Right atrium auricular region (tissue), 2 donors: ENCODE results near the gene KRTAP5-10. TPM values are rescaled to one million over a fixed set of nuclear protein-coding genes. Genes with fewer than 3 reads are reported as not detected.
"Not testable (repeated sequence)": the region's sequence is repeated elsewhere in the genome, so short reads cannot be mapped to it uniquely, and the experiment has no call there.

Experiments used
- DNase-seq: peaks from one replicate; pipeline ENCODE4 v3.0.0-alpha.2; 2019; ENCODE audit warnings: low spot score
- H3K27ac ChIP-seq, 2 donors: fragments of 200-600 bp; sonication (generic); 1 replicate in 1 of 2; 2 replicates in 1 of 2; pipeline ENCODE4 v1.5.1; 2016 to 2019
- H3K27me3 ChIP-seq, 2 donors: fragments of 200-600 bp; sonication (generic); one replicate each; pipeline versions ENCODE4 v1.5.1 to v1.6.0; 2017 to 2019
- H3K36me3 ChIP-seq: fragments of 200-600 bp; sonication (generic); one replicate; pipeline ENCODE4 v1.5.1; 2016
- H3K4me1 ChIP-seq, 2 donors: fragments of 200-600 bp; sonication (generic); one replicate each; pipeline versions ENCODE4 v1.5.1 to v1.6.0; 2017 to 2019
- H3K4me3 ChIP-seq, 2 donors: fragments of 200-600 bp; sonication (generic); 1 replicate in 1 of 2; 2 replicates in 1 of 2; pipeline ENCODE4 v1.5.1; 2017 to 2019; ENCODE audit warnings: mild to moderate bottlenecking in 1 of 2, moderate library complexity in 1 of 2
- H3K9me3 ChIP-seq, 2 donors: fragments of 200-600 bp; sonication (generic); one replicate each; pipeline ENCODE4 v1.5.1; 2019
- total RNA-seq, 2 donors: library from RNA; depleted of rRNA; stranded (reverse); fragments of >200 nt; gene quantifications; one replicate each; pipeline ENCODE4 v1.1.0, GENCODE V29; 2016
- TF ChIP-seq, protein P1 (sequence below), 2 donors: fragments of 200-600 bp; sonication (generic); IDR thresholded peaks; one replicate each; pipeline ENCODE4 v1.5.1; 2019; ENCODE audit warnings: antibody characterized with exemption in 2 of 2

Gene KRTAP5-10
- total RNA-seq, 2 donors from 2014 or later, result not detected

DNA sequence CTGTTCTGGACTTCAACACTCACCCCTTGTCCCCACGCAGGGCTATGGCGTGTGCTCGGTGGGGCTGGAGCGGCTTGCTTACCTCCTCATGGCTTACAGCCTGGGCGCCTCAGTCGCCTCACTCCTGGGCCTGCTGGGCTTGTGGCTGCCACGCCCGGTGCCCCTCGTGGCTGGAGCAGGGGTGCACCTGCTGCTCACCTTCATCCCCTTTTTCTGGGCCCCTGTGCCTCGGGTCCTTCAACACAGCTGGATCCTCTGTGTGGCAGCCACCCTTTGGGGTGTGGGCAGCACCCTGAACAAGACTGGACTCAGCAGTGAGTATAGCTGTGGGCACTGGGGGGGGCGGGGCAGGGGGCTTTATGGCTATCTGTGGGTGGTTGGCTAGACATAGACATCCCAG is 37.9 kb downstream of the KRTAP5-10 start:
- H3K36me3 ChIP-seq, H3K4me1 ChIP-seq, H3K9me3 ChIP-seq, H3K27ac ChIP-seq, DNase-seq, H3K4me3 ChIP-seq, H3K27me3 ChIP-seq: not testable (repeated sequence)

DNA sequence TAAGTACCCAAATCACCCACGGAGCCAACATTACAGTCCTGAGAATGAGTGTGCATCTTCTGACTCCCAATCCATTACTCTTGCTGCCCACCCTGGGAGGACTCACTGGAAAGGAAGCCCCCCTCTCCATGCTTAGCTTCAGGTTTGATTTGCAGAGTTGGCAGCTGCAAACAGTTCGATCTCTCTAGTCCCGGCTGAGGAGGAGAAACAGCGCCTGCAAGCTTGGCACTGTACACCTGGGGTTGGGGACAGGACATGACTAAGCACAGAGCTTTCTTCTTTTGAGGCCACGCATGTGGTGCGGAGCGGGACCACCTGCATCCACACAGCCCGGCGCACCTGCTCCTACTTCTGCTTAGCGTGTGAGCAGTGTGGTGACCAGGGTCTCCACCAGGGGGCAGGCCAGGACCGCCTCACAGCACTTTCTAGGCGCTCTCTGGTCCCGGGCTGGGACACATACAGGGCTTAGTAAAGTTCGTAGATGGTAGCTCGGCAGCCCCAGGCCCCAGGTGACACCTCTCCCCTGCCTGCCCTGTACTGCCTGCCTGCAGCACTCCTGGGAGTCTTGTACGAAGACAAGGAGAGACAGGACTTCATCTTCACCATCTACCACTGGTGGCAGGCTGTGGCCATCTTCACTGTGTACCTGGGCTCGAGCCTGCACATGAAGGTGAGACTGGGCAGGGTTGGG is 39.6 kb downstream of the KRTAP5-10 start:
- H3K27ac ChIP-seq, H3K36me3 ChIP-seq, DNase-seq, H3K4me1 ChIP-seq, H3K27me3 ChIP-seq, H3K9me3 ChIP-seq, H3K4me3 ChIP-seq: not testable (repeated sequence)
- TF ChIP-seq, protein P1, sequence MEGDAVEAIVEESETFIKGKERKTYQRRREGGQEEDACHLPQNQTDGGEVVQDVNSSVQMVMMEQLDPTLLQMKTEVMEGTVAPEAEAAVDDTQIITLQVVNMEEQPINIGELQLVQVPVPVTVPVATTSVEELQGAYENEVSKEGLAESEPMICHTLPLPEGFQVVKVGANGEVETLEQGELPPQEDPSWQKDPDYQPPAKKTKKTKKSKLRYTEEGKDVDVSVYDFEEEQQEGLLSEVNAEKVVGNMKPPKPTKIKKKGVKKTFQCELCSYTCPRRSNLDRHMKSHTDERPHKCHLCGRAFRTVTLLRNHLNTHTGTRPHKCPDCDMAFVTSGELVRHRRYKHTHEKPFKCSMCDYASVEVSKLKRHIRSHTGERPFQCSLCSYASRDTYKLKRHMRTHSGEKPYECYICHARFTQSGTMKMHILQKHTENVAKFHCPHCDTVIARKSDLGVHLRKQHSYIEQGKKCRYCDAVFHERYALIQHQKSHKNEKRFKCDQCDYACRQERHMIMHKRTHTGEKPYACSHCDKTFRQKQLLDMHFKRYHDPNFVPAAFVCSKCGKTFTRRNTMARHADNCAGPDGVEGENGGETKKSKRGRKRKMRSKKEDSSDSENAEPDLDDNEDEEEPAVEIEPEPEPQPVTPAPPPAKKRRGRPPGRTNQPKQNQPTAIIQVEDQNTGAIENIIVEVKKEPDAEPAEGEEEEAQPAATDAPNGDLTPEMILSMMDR (IDR thresholded peaks at IDR 0.05), result peak in 1 of 2 donors; percentile 49

DNA sequence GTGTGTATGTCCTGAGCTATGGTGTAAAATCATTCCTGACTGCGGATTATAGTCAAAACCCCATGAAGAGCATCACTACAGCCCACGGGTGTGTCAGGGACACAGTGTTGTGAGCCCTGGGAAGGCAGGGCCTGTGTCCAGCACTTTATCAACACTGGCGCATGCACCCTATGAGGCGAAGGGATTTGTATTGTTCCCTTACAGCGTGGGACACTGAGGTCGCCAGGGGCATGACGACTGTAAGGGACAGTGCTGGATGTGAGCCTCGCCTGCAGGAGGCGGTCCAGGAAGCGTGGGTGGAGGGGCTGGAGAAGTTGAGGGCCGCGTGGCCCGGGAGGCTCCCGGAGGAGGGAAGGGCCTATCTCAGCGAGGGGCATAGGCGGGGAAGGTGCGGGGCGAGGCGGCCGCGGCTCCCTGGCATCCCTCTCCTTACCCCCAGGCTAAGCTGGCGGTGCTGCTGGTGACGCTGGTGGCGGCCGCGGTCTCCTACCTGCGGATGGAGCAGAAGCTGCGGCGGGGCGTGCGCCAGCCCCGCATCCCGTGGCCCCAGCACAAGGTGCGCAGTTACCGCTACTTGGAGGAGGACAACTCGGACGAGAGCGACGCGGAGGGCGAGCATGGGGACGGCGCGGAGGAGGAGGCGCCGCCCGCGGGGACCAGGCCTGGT is 41.6 kb downstream of the KRTAP5-10 start:
- peak overlapping the region in 1 of 2 donors; percentile 22 for H3K4me3 ChIP-seq
- not testable (repeated sequence) for H3K9me3 ChIP-seq, H3K27me3 ChIP-seq, H3K27ac ChIP-seq, H3K36me3 ChIP-seq, H3K4me1 ChIP-seq, DNase-seq

DNA sequence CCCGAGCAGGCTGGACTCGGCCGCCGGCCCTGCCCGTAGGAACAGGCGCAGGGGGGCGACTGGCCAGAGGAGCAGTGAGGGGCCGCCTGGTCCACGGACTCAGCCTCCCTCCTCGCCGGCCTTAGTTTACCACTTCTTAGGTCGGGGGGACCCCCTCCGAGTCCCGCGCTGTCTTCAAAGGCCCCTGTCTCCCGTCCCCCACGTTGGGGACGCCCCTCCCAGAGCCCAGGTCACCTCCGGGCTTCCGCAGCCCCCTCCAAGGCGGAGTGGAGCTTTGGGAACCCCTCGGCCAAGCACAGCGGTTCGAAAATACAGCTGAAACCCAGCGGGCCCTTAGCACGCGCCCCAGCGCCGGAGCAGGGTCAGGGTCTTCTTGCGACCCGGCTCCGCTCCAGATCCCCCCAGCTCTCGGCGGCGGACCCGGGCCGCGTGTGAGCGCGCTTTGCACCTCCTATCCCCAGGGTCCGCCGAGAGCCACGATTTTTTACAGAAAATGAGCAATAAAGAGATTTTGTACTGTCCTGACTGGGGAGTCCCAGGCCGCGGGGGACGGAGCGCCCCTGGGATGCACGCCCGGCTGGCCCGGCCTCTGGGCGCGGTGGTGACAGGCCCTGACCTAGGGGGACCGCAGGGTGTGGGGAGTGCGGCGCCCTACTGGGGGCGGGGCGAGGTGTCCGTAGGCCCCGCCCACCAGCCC is 42.3 kb downstream of the KRTAP5-10 start:
- not testable (repeated sequence) for H3K27me3 ChIP-seq, DNase-seq, H3K36me3 ChIP-seq, H3K4me1 ChIP-seq, H3K9me3 ChIP-seq, H3K27ac ChIP-seq
- H3K4me3 ChIP-seq, result peak overlapping the region in 1 of 2 donors; percentile 22

DNA sequence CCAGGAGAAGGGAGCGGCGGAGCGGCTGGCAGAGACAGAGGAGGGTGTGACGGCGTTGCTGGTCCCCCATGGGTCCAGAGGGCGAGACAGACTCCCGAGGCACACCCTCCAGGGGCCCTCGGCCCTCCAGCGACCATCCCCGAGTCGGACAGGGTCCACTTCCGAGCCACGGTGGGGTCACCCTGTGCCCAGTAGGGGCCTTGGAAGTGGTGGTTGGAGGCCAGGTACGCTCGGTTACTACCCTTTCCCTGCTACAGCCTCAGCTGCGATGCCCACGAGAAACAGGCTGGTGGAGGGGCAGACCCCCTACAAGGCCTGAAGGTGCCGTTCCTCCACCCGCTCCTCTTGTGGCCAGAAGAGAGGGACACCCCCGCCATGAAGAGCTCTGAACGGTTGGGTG is 42.9 kb downstream of the KRTAP5-10 start:
- not testable (repeated sequence) for H3K4me3 ChIP-seq, H3K27me3 ChIP-seq, H3K27ac ChIP-seq, DNase-seq, H3K9me3 ChIP-seq, H3K4me1 ChIP-seq, H3K36me3 ChIP-seq

DNA sequence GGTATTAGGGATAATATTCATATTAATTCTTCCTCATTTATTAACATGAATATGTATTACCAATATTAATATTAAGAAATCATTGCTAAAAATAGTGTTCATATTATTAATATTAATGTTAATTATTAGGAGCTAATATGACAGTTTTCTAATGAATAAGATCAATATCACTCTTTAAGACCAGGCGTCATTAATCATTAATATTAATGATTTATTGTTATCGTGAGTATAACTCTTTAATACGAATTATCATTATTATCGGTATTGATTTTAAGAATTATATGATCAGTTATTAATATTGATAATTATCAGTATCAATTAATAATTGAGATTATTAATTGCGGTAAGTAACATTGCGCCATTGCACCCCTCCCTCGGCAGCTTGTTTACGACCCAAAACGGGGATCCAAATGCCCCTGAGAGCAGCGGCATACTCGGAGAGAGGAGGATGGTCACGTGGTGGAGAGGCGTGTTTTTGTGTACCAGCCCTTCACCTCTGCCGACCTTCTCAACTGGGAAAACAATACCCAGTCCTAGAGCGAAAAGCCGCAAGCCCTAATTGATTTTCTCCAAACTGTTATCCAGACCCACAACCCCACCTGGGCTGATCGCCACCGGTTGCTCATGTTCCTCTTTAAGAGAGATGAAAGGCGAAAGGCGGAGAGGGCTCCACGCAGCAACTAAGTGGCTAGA is 46.0 kb downstream of the KRTAP5-10 start:
- not testable (repeated sequence) for H3K9me3 ChIP-seq, H3K36me3 ChIP-seq, H3K27ac ChIP-seq, H3K4me3 ChIP-seq, H3K27me3 ChIP-seq, H3K4me1 ChIP-seq, DNase-seq

DNA sequence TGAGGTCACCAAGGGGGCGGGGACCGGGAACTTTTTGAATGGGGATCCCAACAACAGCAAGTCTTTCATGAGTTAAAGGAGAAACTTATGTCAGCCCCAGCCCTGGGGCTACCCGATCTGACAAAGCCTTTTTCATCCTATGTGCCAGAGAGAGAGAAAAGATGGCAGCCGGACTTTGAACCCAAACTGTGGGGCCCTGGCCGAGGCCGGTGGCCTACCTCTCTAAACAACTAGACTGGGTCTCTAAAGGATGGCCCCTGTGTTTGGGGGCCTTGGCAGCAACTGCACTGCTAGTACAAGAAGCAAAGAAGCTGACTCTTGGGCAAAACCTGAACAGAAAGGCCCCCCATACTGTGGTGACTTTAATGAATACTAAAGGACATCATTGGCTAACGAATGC is 48.6 kb downstream of the KRTAP5-10 start:
- not testable (repeated sequence) for DNase-seq, H3K9me3 ChIP-seq, H3K36me3 ChIP-seq, H3K27ac ChIP-seq, H3K4me1 ChIP-seq, H3K27me3 ChIP-seq, H3K4me3 ChIP-seq

DNA sequence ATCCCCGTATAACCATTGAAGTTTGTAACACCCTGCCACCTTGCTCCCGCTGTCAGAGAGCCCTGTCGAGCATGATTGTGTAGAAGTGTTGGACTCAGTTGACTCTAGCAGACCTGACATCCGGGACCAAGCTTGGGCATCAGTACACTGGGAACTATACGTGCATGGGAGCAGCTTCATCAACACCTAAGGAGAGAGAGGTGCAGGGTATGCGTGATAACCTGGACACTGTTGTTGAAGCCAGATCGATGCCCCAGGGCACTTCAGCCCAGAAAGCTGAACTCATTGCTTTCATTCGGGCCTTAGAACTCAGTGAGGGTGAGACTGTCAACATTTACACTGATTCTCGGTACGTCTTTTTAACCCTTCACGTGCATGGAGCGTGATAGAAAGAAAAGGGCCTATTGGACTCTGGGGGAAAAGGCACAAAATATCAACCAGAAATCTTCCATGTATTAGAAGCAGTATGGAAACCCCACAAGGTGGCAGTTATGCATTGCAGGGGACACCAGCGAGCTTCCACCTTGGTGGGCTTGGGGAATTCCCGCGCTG is 49.1 kb downstream of the KRTAP5-10 start:
- H3K27me3 ChIP-seq, DNase-seq, H3K27ac ChIP-seq, H3K36me3 ChIP-seq, H3K4me3 ChIP-seq, H3K9me3 ChIP-seq, H3K4me1 ChIP-seq: not testable (repeated sequence)

DNA sequence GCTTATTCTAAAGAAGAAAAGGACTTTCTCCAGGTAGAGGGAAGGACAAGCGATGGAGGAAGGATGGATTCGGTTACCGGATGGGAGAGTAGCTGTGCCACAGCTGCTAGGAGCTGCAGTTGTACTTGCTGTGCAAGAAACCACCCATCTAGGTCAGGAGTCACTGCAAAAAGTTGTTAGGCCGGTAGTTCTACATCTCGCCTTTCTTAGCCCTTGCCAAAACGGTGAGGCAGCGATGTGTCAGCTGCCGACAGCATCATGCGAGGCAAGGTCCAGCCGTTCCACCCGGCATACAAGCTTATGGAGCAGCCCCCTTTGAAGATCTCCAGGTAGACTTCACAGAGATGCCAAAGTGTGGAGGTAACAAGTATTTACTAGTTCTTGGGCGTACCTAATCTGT is 49.6 kb downstream of the KRTAP5-10 start:
- H3K4me1 ChIP-seq, H3K27ac ChIP-seq, H3K36me3 ChIP-seq, DNase-seq, H3K9me3 ChIP-seq, H3K27me3 ChIP-seq, H3K4me3 ChIP-seq: not testable (repeated sequence)

Other genes starting within 250 kb of the KRTAP5-10 start
- 10 to 100 TPM; 26.8 to 37.6 TPM for gene DHCR7, start 117.2 kb upstream of the KRTAP5-10 start, total RNA-seq
- gene NADSYN1, start 112.4 kb upstream of the KRTAP5-10 start, total RNA-seq, result 10 to 100 TPM; 18.0 to 18.8 TPM
- not detected for gene KRTAP5-7, start 38.3 kb upstream of the KRTAP5-10 start, total RNA-seq
- gene KRTAP5-8, start 27.5 kb upstream of the KRTAP5-10 start, total RNA-seq, result not detected
- not detected for gene KRTAP5-9, start 17.1 kb upstream of the KRTAP5-10 start, total RNA-seq
- not detected for gene KRTAP5-11, start 17.3 kb downstream of the KRTAP5-10 start, total RNA-seq